ENCODE data around the gene EXD1. TPM values are rescaled to one million over a fixed set of nuclear protein-coding genes. Genes with fewer than 3 reads are reported as not detected.
"Not testable (repeated sequence)": the region's sequence is repeated elsewhere in the genome, so short reads cannot be mapped to it uniquely, and the experiment has no call there.

EXD1 gene
- total RNA-seq, 1 donor from 2014 or later, result not detected

DNA sequence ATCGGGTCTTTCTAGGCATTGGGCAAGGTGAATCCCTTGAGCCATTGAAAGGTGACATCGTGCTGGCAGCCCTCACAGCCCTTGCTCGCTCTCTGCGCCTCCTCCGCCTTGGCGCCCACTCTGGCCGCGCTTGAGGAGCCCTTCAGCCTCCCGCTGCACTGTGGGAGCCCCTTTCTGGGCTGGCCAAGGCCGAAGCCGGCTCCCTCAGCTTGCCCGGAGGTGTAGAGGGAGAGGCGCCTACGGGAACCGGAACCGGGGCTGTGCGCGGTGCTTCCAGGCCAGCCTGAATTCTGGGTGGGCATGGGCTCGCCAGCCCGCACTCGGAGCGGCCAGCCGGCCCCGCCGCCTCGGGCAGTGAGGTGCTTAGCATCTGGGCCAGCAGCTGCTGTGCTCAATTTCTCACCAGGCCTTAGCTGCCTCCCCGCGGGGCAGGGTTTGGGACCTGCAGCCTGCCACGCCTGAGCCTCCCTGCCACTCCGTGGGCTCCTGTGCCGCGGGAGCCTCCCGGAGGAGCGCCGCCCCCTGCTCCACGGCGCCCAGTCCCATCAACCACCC is 79.0 kb downstream of the EXD1 start:
- H3K27me3 ChIP-seq, result no peaks in the 10 kb centered on the region
- no peaks in the 10 kb centered on the region for H3K4me1 ChIP-seq
- TF ChIP-seq, protein P1, sequence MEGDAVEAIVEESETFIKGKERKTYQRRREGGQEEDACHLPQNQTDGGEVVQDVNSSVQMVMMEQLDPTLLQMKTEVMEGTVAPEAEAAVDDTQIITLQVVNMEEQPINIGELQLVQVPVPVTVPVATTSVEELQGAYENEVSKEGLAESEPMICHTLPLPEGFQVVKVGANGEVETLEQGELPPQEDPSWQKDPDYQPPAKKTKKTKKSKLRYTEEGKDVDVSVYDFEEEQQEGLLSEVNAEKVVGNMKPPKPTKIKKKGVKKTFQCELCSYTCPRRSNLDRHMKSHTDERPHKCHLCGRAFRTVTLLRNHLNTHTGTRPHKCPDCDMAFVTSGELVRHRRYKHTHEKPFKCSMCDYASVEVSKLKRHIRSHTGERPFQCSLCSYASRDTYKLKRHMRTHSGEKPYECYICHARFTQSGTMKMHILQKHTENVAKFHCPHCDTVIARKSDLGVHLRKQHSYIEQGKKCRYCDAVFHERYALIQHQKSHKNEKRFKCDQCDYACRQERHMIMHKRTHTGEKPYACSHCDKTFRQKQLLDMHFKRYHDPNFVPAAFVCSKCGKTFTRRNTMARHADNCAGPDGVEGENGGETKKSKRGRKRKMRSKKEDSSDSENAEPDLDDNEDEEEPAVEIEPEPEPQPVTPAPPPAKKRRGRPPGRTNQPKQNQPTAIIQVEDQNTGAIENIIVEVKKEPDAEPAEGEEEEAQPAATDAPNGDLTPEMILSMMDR (IDR thresholded peaks at IDR 0.05), result no peak
- DNase-seq (ENCODE audit: low spot score in 2 of 2), result no peak
- H3K36me3 ChIP-seq, result no peaks in the 10 kb centered on the region
- intact Hi-C loops (cut with DNase I), result no loop called here
- H3K9me3 ChIP-seq, result no peaks in the 10 kb centered on the region
- H3K27ac ChIP-seq, result no peak overlapping the region
- H3K4me3 ChIP-seq, result no peak overlapping the region

DNA sequence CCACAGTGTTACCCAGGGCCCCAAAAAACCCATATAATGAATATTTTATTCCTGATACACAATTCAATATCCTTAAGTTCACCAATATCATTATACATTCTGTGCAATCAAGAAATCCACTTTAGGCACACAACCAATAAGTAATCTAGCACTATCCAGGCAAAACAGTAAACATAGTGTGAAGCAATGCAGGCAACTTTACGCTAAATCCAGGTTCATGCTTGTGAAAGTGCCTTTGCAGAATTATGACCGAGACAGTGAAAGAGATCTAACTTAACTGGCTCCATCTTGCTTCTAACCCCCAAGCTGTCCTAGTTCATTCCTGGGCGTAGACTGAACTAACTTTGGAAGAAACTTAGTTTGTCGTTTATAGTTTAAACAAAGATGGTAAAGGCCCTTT is 80.3 kb downstream of the EXD1 start:
- Histone ChIP-seq H3K4me3 (no peak overlapping the region), H3K9me3 (no peaks in the 10 kb centered on the region), H3K27me3 (no peaks in the 10 kb centered on the region), H3K4me1 (no peaks in the 10 kb centered on the region), H3K36me3 (no peaks in the 10 kb centered on the region), H3K27ac (no peak overlapping the region)
- intact Hi-C loops (cut with DNase I), result no loop called here
- DNase-seq (ENCODE audit: low spot score in 2 of 2), result no peak
- TF ChIP-seq, protein P1 (IDR thresholded peaks at IDR 0.05), result no peak

DNA sequence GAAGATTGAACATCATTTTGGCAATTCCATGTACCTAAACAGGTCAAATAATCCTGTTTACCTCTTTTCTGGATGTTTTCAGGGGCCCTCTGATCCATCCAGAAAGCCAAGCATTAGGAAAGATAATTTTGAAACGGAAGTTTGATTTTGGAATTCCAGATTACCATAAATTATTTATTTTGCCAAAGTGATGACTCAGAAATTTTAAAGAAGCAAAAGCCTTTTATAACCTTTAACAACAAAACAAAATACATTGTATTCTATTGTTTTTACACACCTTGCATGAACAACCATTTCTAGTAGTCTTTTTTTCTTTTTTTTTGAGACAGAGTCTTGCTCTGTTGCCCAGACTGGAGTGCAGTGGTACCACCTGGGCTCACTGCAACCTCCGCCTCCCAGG is 82.5 kb downstream of the EXD1 start:
- H3K36me3 ChIP-seq, result no peaks in the 10 kb centered on the region
- TF ChIP-seq, protein P1 (IDR thresholded peaks at IDR 0.05), result no peak
- H3K9me3 ChIP-seq, result no peaks in the 10 kb centered on the region
- H3K27ac ChIP-seq, result no peak overlapping the region
- no peak overlapping the region for H3K4me3 ChIP-seq
- no peaks in the 10 kb centered on the region for H3K4me1 ChIP-seq
- no peaks in the 10 kb centered on the region for H3K27me3 ChIP-seq
- DNase-seq (ENCODE audit: low spot score in 2 of 2), result no peak
- intact Hi-C loops (cut with DNase I), result no loop called here

DNA sequence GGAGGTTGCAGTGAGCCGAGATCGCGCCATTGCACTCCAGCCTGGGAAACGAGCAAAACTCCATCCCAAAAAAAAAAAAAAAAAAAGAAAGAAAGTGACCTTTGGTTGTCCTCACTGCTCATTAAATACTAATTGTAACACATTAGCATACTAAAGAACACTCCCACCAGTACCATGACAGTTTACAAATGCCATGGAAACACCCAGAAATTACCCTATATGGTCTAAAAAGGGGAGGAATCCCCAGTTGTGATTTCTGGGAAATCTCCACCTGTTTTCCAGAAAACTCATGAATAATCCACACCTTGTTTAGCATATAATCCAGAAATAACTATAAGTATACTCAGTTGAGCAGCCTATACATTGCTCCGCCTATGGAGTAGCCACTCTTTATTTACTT is 90.9 kb downstream of the EXD1 start:
- Histone ChIP-seq H3K4me3 (no peak overlapping the region), H3K27me3 (no peaks in the 10 kb centered on the region), H3K9me3 (no peaks in the 10 kb centered on the region), H3K27ac (no peak overlapping the region), H3K4me1 (no peaks in the 10 kb centered on the region), H3K36me3 (no peaks in the 10 kb centered on the region)
- DNase-seq (ENCODE audit: low spot score in 2 of 2), result no peak
- intact Hi-C loops (cut with DNase I), result no loop called here
- TF ChIP-seq, protein P1 (IDR thresholded peaks at IDR 0.05), result no peak

DNA sequence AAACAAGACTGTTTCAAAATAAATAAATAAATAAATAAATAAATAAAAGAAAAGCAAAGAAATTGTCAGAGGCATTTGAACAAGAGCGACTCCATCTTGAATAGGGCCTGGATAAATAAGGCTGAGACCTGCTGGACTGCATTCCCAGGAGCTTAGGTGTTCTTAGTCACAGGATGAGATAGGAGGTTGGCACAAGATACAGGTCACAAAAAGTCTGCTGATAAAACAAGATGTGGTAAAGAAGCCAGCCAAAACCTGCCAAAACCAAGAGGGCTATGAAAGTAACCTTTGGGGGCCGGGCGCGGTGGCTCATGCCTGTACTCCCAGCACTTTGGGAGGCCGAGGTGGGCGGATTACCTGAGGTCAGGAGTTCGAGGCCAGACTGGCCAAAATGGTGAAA is 91.4 kb downstream of the EXD1 start:
- H3K4me1 ChIP-seq; H3K9me3 ChIP-seq; intact Hi-C loops (cut with DNase I); H3K36me3 ChIP-seq; DNase-seq (ENCODE audit: low spot score in 2 of 2); H3K4me3 ChIP-seq; H3K27me3 ChIP-seq; H3K27ac ChIP-seq: not testable (repeated sequence)

DNA sequence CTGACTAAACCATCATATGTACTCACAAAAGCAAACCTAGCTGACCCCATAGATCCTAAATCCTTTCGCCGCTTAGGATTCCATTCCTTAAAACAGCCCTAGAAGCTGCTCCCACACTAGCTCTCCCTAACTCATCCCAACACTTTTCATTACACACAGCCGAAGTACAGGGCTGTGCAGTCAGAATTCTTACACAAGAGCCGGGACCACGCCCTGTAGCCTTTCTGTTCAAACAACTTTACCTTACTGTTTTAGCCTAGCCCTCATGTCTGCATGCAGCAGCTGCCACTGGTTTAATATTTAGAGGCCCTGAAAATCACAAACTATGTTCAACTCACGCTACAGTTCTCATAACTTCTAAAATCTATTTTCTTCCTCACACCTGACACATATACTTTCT is 95.0 kb downstream of the EXD1 start:
- intact Hi-C loops (cut with DNase I); H3K9me3 ChIP-seq: not testable (repeated sequence)

DNA sequence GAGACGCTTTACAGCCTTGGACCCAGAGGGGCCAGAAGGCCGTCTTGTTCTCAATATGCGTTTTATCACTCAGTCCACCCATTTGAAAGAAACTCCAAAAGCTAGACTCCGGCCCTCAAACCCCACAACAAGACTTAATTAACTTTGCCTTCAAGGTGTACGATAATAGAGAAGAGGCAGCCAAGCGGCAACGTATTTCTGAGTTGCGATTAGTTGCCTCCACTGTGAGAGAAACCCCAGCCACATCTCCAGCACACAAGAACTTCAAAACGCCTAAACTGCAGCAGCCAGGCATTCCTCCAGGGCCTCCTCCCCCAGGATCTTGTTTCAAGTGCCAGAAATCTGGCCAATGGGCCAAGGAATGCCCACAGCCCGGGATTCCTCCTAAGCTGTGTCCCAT is 97.1 kb downstream of the EXD1 start:
- no peak for DNase-seq (ENCODE audit: low spot score in 2 of 2)
- TF ChIP-seq, protein P1 (IDR thresholded peaks at IDR 0.05), result no peak

More for the DNA sequence above, 95.0 kb downstream of the EXD1 start:
- H3K4me3 ChIP-seq; H3K27ac ChIP-seq; DNase-seq (ENCODE audit: low spot score in 2 of 2); H3K27me3 ChIP-seq; H3K4me1 ChIP-seq; H3K36me3 ChIP-seq: not testable (repeated sequence)

More for the DNA sequence above, 97.1 kb downstream of the EXD1 start:
- H3K9me3 ChIP-seq, result no peaks in the 10 kb centered on the region
- H3K27ac ChIP-seq, result no peak overlapping the region
- H3K4me3 ChIP-seq, result no peak overlapping the region
- intact Hi-C loops (cut with DNase I), result no loop called here
- no peaks in the 10 kb centered on the region for H3K27me3 ChIP-seq
- H3K36me3 ChIP-seq, result no peaks in the 10 kb centered on the region
- no peaks in the 10 kb centered on the region for H3K4me1 ChIP-seq
